ENCODE measurements around the gene INPP5F. TPM values are rescaled to one million over a fixed set of nuclear protein-coding genes. Genes with fewer than 3 reads are reported as not detected.
A peak's percentile ranks its signal among the peaks of the same experiment; 100 is the strongest.

The INPP5F gene
- total RNA-seq, 1 donor from 2014 or later: 36.8 TPM

GRCh38 chr10:119680050-119680449 lies 45.8 kb upstream of the INPP5F start:
- Mint-ChIP-seq H3K4me3 (ENCODE audit: unreplicated experiment) (no peak overlapping the region), H3K27me3 (ENCODE audit: unreplicated experiment) (no peaks in the 10 kb centered on the region), H3K9me3 (ENCODE audit: unreplicated experiment) (no peaks in the 10 kb centered on the region), H3K27ac (ENCODE audit: unreplicated experiment) (peak overlapping the region; percentile 56), H3K36me3 (ENCODE audit: unreplicated experiment) (peaks cover 17% of the 10 kb centered on the region), H3K4me1 (ENCODE audit: unreplicated experiment) (peaks cover 50% of the 10 kb centered on the region)
- TF ChIP-seq CTCF (IDR thresholded peaks at IDR 0.05): no peak
- DNase-seq (ENCODE audit: extremely low spot score, unreplicated experiment): no peak

- DNase-seq (ENCODE audit: extremely low spot score, unreplicated experiment): no peak
- peak overlapping the region; percentile 56 for H3K27ac Mint-ChIP-seq (ENCODE audit: unreplicated experiment)
- no peaks in the 10 kb centered on the region for H3K27me3 Mint-ChIP-seq (ENCODE audit: unreplicated experiment)
- H3K4me3 Mint-ChIP-seq (ENCODE audit: unreplicated experiment): peak overlapping the region; percentile 35
- no peaks in the 10 kb centered on the region for H3K9me3 Mint-ChIP-seq (ENCODE audit: unreplicated experiment)
- TF ChIP-seq CTCF (IDR thresholded peaks at IDR 0.05): no peak
- H3K36me3 Mint-ChIP-seq (ENCODE audit: unreplicated experiment): peaks cover 17% of the 10 kb centered on the region
- H3K4me1 Mint-ChIP-seq (ENCODE audit: unreplicated experiment): peaks cover 50% of the 10 kb centered on the region
Observed at GRCh38 chr10:119680650-119681081, 45.2 kb upstream of the INPP5F start.

- no peak overlapping the region for H3K27ac Mint-ChIP-seq (ENCODE audit: unreplicated experiment)
- H3K4me1 Mint-ChIP-seq (ENCODE audit: unreplicated experiment): peaks cover 16% of the 10 kb centered on the region
- peak; percentile 90 for DNase-seq (ENCODE audit: extremely low spot score, unreplicated experiment)
- no peaks in the 10 kb centered on the region for H3K9me3 Mint-ChIP-seq (ENCODE audit: unreplicated experiment)
- no peak overlapping the region for H3K4me3 Mint-ChIP-seq (ENCODE audit: unreplicated experiment)
- peak; percentile 97 for TF ChIP-seq CTCF (IDR thresholded peaks at IDR 0.05)
- H3K27me3 Mint-ChIP-seq (ENCODE audit: unreplicated experiment): no peaks in the 10 kb centered on the region
- H3K36me3 Mint-ChIP-seq (ENCODE audit: unreplicated experiment): no peaks in the 10 kb centered on the region
Observed at GRCh38 chr10:119686465-119687191, 39.2 kb upstream of the INPP5F start.

GRCh38 chr10:119687192-119688032 lies 38.4 kb upstream of the INPP5F start:
- no peaks in the 10 kb centered on the region for H3K36me3 Mint-ChIP-seq (ENCODE audit: unreplicated experiment)
- no peak overlapping the region for H3K27ac Mint-ChIP-seq (ENCODE audit: unreplicated experiment)

More at GRCh38 chr10:119687192-119688032, 38.4 kb upstream of the INPP5F start:
- TF ChIP-seq CTCF (IDR thresholded peaks at IDR 0.05): no peak
- peaks cover 10% of the 10 kb centered on the region for H3K4me1 Mint-ChIP-seq (ENCODE audit: unreplicated experiment)
- H3K4me3 Mint-ChIP-seq (ENCODE audit: unreplicated experiment): no peak overlapping the region
- DNase-seq (ENCODE audit: extremely low spot score, unreplicated experiment): no peak
- H3K27me3 Mint-ChIP-seq (ENCODE audit: unreplicated experiment): no peaks in the 10 kb centered on the region
- H3K9me3 Mint-ChIP-seq (ENCODE audit: unreplicated experiment): no peaks in the 10 kb centered on the region
